ENCODE data around the gene PPP3R1. TPM values are rescaled to one million over a fixed set of nuclear protein-coding genes. Genes with fewer than 3 reads are reported as not detected.

PPP3R1 gene
- total and polyA plus RNA-seq, 2 of the 4 experiments (the other 2 are of a cell fraction) = 9.1 to 17.3 TPM

- dilution Hi-C loops (cut with HindIII; ENCODE audit: low sequenced_read_pairs, unreplicated experiment) (no loop called here), intact Hi-C loops (cut with micrococcal nuclease) (no loop called here), in situ Hi-C loops (cut with MboI; ENCODE audit: low sequenced_read_pairs) (no loop called here)
- no peak overlapping the region for H2AK5ac ChIP-seq (ENCODE audit: low read depth, low read length)
- H3K4me2 ChIP-seq (ENCODE audit: low read depth, low read length) = no peak overlapping the region
- no peak overlapping the region for H3K27ac ChIP-seq (ENCODE audit: insufficient read depth, low read length)
- BruUV-seq (replicated peaks) = no TSS peak
- H3K4me1 ChIP-seq (ENCODE audit: control insufficient read depth, insufficient read depth, low read length) = no peaks in the 10 kb centered on the region
- H3K36me3 ChIP-seq (ENCODE audit: control insufficient read depth, insufficient read depth, low read length) = no peaks in the 10 kb centered on the region
- H3K9ac ChIP-seq (ENCODE audit: low read depth, low read length) = no peak overlapping the region
- no peaks in the 10 kb centered on the region for H3K27me3 ChIP-seq (ENCODE audit: control insufficient read depth, insufficient read depth, low read length)
- DNase-seq = no peak
- H3K9me1 ChIP-seq (ENCODE audit: insufficient read depth, low read length) = no peaks in the 10 kb centered on the region
- no peak overlapping the region for H2BK15ac ChIP-seq (ENCODE audit: low read depth, low read length)
- H4K5ac ChIP-seq (ENCODE audit: low read depth, low read length) = no peak overlapping the region
- ChIA-PET POLR2A (ENCODE audit: unreplicated experiment) (no interaction called here), CTCF (interaction anchor here (1.3 kb wide), 1 partner anchor 28 kb away, joined by 3 read pairs; no protein-coding TSS in a partner anchor)
- H3K4ac ChIP-seq (ENCODE audit: low read depth, low read length) = no peak overlapping the region
- no peak overlapping the region for H3K23ac ChIP-seq (ENCODE audit: low read depth, low read length)
- H4K20me1 ChIP-seq (ENCODE audit: insufficient read depth, low read length) = no peaks in the 10 kb centered on the region
- no peak overlapping the region for H2AFZ ChIP-seq (replicated peaks; ENCODE audit: low read length, poor library complexity)
- no peaks in the 10 kb centered on the region for H3K9me3 ChIP-seq (ENCODE audit: control insufficient read depth, insufficient read depth, low read length)
- no peak overlapping the region for H2BK20ac ChIP-seq (ENCODE audit: low read depth, low read length)
- no peak overlapping the region for H2AK9ac ChIP-seq (replicated peaks; ENCODE audit: low read depth, low read length, poor library complexity)
- no peak overlapping the region for H3K14ac ChIP-seq (replicated peaks; ENCODE audit: low read depth, low read length)
- no peak overlapping the region for H3K18ac ChIP-seq (ENCODE audit: low read depth, low read length)
- no peak overlapping the region for H2BK120ac ChIP-seq (ENCODE audit: low read depth, low read length)
- H3K56ac ChIP-seq (ENCODE audit: extremely low read depth, insufficient read depth, low read length) = no peak overlapping the region
- H4K91ac ChIP-seq (ENCODE audit: insufficient read depth, low read depth, low read length) = no peak overlapping the region
- WGBS, 2 experiments (ENCODE audit: extremely low coverage in 2 of 2, insufficient read length in 1 of 2) = no CpG with 5 or more reads among the region's 1 CpG
- no peak for ATAC-seq (ENCODE audit: low read depth)
- H3K4me3 ChIP-seq (ENCODE audit: insufficient read depth, low read depth, low read length) = no peak overlapping the region
- TF ChIP-seq FOS (IDR thresholded peaks at IDR 0.05; ENCODE audit: low read depth, low read length) (no peak), RFX5 (IDR thresholded peaks at IDR 0.05; ENCODE audit: low read depth, low read length) (no peak), SMC3 (IDR thresholded peaks at IDR 0.05; ENCODE audit: low read depth, low read length) (no peak), BHLHE40 (IDR thresholded peaks at IDR 0.05; ENCODE audit: low read depth, low read length) (no peak), POLR2A (IDR thresholded peaks at IDR 0.05; ENCODE audit: low read depth, low read length) (no peak), ELK1 (IDR thresholded peaks at IDR 0.05; ENCODE audit: borderline replicate concordance, low read depth, low read length) (no peak), USF2 (IDR thresholded peaks at IDR 0.05; ENCODE audit: low read depth, low read length) (no peak), RCOR1 (IDR thresholded peaks at IDR 0.05; ENCODE audit: insufficient replicate concordance, low read length) (no peak), CHD1 (IDR thresholded peaks at IDR 0.05; ENCODE audit: low read depth, low read length) (no peak), CEBPB (IDR thresholded peaks at IDR 0.05; ENCODE audit: low read depth, low read length) (no peak)
- no peaks in the 10 kb centered on the region for H3K79me1 ChIP-seq (ENCODE audit: low read depth in 1 of 2, low read length in 2 of 2)
- H4K8ac ChIP-seq (ENCODE audit: low read depth in 2 of 2, low read length in 2 of 2) = no peak overlapping the region
- no peak overlapping the region for H2BK5ac ChIP-seq (ENCODE audit: low read depth, low read length, poor library complexity, severe bottlenecking)
Measured at GRCh38 chr2:68266655-68267054, 14.3 kb upstream of the PPP3R1 start.
